HG03103 (cell line): ENCODE results near the gene ACAA2.

ENCODE experiments used
- ATAC-seq: cut with Tn5 transposase; IDR thresholded peaks from one replicate; pipeline ENCODE4 v1.9.1; 2021; ENCODE audit warnings: low read depth; ENCODE audit not compliant: unreplicated experiment

The ACAA2 gene

DNA sequence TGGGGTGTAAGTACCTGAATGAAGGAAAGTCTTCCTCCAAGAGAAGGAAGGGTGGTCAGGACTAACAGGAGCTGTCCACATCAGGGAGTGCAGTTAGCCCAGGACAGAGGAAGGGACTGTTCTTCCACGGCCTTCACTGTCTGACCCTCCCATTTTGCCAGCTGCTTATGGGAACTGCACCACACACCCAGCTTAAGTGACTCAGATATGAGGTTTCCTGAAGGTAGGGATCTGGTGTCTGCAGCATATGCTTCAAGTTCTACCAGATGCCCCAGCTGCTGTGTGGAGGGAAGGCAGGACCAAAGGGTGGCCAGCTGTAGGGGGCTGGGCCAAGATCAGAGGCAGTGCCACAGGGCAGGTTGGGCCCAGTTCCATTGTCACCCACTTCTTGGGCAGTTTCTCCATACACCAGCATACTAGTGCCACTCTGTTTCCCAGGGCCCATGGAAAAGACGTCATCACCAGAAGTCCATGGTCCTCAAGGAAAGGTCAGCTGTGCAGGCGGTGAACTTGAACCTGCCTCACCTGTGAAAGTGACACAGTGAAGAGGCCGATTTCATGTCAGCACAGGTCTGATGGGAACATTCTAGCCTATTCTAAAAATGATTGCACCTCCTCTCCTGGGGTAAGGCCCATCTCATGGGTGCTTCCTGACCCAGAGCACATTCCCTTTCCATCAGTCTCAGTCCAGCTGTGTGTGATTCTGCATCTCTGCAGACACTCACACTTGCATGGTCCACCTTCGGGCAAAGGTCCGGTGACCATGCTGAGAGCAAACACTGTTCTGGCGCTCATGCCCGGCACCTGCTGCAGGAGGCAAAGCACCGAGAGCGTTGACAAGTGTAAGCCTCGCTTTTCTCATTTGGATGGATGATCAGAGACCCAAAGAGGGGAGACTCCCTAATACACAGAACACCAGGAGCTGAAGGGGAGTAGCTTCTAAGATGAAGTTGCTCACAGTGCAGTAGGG is 68.0 kb downstream of the ACAA2 start:
- ATAC-seq = no peak

DNA sequence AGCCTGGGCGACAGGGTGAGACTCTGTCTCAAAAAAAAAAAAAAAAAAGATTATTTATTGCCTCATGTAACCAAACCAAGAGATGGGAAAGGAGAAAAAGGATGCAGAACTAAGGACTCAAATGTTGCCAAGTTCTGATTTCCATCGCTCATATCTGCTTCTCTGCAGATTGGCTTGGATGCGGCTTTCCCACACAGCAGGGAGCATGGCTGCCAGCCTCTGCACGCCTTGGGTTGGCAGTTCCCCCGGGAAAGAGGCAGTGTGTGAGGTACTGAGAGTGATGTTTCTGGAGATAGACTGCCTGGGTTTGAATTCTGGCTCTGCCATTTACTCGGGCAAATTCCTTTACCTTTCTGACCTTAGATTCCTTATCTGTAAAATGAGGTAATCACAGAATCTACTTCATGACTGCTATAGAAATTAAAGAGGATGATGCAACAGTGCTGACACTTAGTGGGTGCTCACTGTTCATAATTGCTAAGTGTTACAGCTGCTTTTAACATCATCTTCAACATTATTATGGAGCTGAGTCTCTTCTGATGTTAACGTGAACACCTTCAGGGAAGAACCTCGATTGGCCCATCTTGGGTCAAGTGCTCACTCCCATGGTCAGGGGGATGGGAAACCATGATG is 68.8 kb downstream of the ACAA2 start:
- ATAC-seq = no peak

DNA sequence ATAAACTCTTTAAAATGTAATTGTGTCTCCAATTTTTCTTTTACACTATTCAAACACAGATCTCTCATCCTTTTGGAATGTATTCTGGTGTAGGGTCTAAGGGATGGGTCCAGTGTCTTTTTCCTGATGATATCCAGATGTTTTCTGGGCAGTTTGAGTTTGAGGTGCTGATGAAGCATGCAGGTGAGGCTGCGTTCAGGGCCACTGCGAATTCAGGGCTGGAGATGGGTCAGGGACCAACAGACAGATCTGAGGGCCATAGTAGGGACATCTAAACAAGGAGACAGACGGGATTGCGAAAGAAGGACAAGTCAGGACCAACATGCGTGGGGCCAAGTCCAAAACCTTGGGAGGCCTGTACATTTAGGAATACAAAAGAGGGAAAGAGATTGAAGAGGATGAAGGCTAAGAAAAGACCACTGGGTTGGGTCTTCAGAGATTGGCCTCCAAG is 70.2 kb downstream of the ACAA2 start:
- no peak for ATAC-seq

DNA sequence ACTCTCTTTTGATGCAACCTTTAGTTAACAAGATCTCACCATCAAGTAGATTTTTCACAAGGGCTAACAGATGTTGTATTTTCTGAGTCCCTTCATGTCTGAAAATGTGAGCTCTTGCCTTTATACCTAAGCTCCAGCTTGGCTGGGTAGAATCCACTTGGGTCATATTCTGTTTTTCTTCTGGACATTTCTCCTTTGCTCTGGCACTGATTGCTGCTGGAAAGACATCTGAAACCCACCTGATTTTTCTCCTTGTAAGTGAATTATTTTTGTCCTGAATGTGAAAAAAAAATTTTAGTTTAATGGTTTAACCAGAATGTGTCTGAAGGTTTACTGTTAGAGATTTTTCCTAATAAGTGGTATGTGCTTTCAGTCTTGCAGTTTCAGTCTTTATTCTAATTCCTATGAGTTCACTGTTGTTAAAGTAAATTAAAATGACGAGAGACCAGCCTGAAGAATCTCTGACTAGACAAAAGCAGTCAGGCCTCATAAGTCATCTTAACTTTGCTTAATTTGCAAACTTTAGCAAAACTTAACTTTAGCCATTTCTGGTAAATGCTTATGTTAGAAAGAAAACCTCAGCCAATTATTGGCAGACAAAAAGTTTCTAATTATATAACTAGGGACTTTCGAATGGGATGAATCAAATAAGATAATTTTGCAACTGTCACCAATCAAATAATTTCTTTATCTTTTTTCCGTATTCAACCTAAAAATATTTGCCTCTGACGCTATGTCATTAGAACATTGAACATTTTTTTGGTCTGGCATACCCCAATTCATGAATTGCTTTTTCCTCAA is 70.8 kb downstream of the ACAA2 start:
- ATAC-seq = no peak

DNA sequence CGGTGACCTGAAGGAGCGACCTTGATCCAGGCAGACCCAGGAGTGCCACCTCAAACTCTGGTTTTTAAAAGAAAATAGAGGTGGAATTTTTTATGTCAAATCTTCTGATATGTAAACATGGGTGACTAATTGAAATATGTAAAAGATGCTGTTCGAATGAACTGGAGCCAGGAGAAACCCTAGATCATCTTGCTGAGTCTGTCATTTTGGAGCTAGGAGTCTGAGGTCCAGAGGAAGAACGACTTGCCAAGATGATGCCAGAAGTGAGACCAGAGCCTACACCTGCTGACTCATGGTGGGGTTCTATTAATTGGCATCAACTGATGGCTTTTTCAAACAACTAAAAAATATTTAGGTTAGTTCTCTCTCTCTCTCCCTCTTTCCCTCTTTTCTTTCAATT is 74.1 kb downstream of the ACAA2 start:
- no peak for ATAC-seq

DNA sequence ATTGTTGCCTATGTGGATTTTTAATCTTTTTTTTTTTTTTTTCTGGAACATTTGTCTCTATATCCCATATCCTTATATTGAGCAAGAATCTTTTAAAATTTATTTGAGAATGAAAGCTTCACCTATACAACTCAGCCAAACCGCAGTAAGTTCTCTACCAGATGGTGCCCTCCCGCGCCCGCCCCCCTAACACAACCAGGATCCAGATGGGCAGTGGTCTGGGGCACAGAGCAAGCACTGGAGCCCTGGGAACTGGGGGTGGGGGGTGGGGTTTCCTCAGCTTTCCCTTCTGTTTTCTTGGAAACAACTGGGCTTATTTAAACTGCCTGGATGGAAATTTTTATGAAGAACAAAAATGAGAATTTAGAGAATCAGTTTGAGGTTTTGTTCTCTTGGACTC is 74.6 kb downstream of the ACAA2 start:
- ATAC-seq = no peak

DNA sequence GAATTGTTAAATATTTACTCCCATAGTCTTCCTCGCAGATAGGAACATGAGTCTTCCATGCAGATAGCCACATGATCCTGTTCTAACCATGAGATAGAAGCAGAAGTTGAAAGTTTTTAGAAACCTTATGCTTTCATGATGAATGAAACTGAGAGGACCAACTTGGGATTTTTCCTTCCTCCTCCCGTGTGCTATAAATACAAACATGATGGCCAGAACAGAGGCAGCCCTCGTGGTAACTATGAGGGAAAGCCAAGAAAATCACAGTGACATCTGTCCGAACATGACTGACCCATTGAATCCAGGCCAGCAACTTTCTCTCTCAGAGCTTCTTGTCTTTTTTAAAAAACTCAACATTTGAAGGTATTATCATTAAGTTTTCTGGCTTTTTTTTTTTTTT is 78.5 kb downstream of the ACAA2 start:
- no peak for ATAC-seq

DNA sequence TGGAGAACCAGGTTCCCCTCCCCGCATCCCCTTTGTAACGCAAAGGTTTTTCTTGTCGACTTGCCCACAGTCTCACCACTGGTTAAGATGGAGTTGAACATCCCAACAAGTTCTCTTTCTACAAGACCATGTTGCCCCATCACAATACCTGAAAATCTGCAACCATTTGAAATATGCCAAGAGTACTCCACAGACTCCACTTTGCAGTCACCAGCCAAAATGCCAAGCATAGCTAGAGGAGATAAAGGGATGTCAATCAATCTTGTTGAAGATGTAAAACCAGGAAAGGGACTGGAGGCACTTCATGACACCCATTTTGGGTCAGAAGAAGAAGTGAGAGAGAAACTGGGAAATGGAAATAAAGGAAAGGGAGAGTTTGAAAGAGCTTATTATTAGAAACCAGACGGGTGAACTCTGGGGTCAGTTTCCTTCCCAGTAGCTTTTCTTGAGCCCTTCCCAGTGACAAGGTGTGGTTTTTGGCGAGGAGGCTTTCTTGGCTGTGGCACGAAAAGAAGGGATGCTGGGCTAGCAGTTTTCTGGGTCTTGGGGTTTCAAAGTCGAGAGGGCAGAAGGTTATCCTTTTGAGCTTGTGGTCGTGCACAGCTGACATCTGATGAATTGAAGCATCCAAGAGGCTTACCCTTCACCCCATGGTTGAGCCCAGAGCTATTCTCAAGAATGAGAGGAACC is 79.3 kb downstream of the ACAA2 start:
- ATAC-seq = no peak

DNA sequence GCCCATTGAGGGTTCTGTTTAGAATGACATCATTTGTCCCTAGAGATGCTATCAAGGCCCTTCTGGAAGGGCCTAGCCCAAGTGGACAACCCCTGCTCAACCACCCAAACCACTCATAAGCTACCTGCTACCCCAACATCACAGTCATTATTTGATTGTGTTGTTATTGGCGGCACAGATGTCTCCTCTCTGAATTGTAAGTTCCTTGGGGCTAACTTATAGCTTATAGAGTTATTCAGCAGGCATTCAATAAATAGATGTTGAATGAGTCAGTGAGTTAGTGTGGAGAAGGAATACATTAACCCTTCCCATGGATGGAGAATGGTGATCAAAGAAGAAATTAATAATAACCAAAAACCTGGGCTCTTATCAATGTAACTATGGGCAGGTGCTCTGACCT is 80.0 kb downstream of the ACAA2 start:
- no peak for ATAC-seq
